Stimulated activated CD8-positive, alpha-beta memory T cell treated with anti-CD3 and anti-CD28 coated beads, Interleukin-12 subunit alpha, Interleukin-12 subunit beta, amount 100 ng/mL, for 24 hours (primary cell): ENCODE measurements around the gene MAG.

Experiments used
- DNase-seq: peaks from one replicate; pipeline ENCODE4 v3.0.0-alpha.2; 2020; ENCODE audit errors: extremely low read depth

MAG gene

DNA sequence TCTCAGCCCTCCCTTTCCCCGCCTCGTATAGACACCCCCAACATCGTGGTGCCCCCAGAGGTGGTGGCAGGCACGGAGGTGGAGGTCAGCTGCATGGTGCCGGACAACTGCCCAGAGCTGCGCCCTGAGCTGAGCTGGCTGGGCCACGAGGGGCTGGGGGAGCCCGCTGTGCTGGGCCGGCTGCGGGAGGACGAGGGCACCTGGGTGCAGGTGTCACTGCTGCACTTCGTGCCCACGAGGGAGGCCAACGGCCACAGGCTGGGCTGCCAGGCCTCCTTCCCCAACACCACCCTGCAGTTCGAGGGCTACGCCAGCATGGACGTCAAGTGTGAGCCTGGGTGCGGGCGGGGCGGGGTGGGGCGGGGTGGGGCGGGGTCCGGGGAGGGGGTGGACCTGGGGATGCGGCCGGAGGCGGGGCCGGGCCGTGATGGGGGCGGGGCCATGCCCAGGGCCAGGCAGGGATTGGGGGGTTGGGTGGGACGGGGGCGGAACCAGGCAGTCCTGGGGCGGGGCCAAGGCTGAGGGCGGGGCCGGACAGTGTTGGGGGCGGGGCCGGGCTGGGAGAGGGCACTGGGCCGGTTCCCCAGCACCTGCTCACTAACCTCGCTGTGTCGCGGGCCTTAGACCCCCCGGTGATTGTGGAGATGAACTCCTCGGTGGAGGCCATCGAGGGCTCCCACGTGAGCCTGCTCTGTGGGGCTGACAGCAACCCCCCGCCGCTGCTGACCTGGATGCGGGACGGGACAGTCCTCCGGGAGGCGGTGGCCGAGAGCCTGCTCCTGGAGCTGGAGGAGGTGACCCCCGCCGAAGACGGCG is 7.8 kb downstream of the MAG start:
- DNase-seq: no peak

DNA sequence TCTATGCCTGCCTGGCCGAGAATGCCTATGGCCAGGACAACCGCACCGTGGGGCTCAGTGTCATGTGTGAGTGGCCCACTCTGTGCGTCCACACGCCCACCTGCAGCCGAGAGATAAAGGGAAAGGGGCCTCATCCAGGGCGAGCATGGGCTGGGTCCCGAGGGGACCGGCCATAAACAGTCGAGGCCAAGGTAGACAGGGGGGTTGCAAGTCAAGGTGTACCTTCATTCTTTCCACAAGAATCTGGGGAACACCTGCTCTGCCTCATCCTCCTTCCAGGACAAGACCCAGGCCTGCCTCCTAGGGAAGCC is 8.3 kb downstream of the MAG start:
- no peak for DNase-seq

DNA sequence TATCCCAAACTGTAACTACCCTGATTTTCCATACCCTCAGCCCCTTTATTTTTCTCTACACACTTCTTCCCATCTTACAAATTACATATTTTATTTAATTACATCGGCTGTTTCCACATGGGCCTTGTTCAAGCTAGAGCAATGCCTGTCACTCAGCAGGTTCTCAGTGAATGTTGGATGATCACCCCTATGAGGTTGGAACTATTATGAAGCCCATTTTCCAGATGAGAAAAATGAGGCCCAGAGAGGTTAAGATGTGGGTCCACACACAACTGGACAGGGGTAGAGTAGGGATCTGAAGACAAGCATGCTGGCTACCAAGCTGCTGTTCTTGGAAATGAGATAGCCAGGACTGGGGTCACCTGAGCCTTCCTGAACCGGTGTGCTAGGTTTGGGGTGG is 10.0 kb downstream of the MAG start:
- DNase-seq: no peak

DNA sequence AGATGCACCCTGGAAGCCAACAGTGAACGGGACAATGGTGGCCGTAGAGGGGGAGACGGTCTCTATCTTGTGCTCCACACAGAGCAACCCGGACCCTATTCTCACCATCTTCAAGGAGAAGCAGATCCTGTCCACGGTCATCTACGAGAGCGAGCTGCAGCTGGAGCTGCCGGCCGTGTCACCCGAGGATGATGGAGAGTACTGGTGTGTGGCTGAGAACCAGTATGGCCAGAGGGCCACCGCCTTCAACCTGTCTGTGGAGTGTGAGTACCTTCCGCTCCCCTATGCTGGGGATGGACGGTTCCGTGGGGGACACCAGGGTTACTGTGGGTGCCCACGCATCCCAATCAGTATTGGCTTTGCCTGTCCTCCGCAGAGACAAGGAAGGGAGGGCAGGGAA is 10.5 kb downstream of the MAG start:
- no peak for DNase-seq

DNA sequence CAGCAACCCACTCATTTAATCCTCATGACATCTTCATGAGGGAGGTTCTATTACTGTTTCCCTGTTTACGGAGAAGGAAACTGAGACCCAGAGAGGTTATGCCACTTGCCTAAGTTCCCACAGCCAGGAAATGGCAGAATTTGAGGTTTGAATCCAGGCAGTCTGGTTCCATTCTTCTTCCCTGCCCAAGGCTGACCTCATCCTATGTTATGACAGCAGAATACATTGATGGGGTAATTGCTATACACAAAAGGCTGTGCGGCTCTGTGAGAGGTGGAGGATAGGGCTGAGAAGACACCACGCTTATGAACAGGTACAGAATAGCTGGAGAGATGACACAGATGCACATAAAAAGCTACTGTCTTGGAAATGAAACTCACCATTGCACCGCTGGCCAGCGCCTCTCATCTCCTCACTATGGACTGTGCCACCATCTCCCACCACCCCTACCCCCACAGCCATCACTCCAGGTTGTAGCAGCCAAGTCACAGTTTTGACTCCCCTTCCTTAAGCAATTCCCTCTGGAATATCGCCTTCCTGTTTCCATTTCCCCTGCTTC is 11.5 kb downstream of the MAG start:
- DNase-seq: no peak

DNA sequence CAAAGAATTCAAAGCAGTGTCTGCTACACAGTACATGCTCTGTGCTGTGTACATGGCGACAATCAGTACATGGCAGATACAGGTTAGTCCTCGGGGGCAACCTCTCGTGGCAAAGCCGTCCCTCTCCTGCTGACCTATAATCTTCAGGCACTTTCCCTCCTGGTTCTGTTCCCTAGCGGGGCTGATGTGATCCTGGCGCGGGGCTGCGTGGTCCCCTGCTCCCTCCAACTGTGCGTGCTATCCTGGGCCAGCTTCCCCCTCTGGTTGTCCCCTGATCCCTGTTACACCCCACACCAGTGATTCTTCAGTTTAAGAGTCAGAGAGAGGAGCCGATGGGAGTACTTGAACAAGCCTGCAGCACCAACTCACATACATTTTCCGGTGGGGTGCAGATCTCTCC is 12.1 kb downstream of the MAG start:
- DNase-seq: no peak

DNA sequence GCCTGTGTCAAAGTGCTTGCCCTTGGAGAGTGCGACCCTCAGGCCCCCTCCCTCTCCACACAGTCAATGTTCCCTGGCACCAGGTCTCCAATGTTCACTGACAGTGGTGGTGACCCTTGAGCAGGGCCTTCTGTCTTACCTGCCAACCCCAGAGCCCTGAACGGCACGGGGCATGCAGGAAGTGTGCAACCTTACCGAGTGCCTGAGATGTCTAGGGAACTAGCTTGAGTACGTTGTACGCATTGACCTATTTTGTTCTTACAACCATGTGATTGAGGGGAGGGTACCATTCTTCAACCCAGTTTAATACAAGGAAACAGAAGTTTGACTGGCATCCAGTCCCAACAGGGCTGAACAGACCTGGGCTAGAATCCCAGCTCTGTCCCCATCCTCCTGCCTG is 13.2 kb downstream of the MAG start:
- DNase-seq: no peak

DNA sequence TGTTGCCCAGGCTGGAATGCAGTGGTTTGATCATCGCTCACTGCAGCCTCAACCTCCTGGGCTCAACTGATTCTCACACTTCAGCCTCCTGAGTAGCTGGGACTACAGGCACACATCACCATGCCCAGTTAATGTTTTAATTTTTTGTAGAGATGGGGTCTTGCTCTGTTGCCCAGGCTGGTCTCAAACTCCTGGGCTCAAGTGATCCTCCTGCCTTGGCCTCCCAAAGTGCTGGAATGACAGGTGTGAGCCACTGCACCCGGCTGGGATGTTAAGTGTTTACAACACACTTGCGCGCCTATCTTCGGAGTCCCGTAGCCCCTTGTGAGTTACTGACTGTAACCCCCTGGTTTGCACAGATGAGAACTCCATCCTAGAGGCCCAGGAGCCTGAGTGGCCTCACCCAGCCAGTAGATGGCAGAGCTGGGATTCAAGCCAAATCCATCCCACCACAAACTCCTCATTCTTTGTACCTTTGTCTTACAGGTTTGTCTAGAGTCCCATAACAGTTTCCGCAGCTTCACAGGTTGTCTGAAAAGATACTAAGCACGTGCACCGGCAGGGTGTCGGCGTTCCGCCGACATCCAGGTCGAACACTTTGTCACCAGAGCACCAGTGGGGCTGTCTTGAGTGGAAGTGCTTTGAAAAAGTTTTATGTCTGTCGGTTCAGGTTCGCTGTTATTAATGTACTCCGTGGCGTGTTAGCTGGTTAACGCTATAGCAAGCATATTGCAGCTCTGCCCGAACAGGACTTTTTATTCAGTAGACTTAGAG is 14.7 kb downstream of the MAG start:
- DNase-seq: no peak

DNA sequence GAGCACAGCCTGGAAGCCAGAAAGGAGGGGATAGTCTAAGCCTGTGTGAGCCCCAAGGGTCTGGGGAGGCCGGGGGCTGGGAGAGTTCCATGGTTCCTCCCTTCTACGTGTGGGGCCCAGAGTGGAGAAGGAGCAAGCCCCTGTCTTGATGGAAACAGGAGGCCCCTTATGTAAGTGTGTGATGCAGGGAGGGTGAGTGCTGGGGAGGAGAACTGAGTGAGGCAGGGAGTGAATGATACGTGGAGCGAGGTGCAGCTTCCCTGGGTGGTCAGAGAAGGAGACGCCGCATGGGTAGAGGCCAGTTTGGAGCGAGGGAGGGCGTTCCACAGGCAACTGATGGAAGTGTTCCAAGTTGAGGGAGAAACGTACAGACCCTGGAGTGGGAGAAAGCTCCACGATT is 16.0 kb downstream of the MAG start:
- no peak for DNase-seq

DNA sequence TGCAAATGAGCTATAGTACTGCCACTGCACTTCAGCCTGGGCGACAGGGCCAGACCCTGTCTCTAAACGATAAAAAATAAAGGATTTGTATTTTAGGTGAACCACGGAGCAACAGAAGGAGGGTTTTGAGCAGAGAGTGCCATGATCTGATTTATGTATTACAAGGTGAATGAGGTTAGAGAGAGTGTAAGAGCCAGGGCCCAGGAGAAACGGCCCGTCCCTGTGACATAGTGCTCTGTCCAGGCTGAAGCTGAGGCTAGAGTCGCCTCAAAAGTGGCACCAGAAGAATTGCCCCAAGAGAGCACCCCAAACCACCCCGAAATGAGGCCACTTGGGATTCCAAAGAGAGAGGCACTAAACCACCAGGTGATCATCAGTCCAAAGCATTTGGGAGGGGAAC is 16.9 kb downstream of the MAG start:
- DNase-seq: no peak

DNA sequence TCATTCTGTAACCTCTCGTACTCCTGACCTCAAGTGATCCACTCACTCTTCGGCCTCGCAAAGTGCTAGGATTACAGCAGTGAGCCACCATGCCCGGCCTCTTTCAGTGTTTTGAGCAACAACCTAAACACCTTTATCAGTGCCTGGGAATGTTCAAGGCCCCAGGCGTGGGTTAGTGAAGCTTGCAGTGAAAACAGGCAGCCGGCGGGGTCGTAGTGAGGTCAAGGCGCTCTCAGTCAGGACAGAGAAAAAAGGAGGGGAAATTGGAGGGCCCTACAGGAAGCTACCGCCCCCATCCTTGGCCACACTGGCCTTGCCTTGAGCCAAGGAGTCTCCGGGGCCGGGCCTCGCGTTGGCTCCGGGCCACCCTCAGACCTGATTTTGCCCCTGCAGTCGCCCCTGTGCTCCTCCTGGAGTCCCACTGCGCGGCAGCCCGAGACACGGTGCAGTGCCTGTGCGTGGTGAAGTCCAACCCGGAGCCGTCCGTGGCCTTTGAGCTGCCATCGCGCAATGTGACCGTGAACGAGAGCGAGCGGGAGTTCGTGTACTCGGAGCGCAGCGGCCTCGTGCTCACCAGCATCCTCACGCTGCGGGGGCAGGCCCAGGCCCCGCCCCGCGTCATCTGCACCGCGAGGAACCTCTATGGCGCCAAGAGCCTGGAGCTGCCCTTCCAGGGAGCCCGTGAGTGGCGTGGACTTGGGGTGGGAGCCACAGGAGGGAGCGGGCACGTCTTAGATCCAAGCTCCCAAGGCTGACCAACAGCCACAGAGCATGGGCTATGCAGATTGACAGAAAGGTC is 17.7 kb downstream of the MAG start:
- no peak for DNase-seq

DNA sequence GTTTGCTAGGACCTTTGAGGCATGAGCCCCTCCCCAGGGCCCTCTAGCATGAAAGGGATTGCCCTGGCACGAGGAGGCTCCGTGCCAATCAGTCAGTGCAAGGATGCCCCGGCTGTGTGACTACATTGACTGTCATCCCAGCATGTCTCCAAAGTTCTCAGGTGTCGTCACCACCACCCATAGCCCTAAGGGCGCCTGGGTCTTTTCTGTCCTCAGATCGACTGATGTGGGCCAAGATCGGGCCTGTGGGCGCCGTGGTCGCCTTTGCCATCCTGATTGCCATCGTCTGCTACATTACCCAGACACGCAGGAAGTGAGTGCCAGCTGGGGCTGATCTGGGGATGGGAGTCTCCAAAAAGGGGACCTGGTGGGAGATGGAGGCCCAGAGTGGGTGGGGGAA is 18.4 kb downstream of the MAG start:
- DNase-seq: no peak

DNA sequence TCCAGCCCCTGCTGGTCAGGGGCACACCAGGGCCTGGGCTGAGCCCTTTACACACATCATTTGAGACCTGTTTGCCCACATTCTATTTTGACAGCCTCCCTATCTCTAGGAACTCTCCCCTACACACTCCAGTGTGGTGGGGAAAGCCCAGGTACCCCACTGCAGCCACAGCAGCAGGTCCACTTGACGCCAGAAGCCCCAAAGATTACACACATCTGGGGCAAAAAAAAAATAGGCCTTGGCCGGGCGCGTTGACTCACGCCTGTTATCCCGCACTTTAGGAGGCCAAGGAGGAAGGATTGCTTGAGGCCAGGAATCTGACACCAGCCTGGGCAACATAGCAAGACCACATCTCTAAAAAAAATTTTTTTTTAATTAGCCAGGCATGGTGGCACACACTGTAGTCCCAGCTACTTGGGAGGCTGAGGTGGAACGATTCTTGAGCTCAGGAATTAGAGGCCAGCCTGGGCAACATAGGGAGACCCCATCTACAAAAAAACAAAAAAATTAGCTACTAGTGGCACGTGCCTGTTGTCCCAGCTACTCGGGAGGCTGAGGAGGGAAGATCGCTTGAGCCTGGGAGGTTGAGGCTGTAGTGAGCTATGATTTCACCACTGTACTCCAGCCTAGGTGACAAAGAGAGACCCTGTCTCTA is 19.0 kb downstream of the MAG start:
- no peak for DNase-seq

DNA sequence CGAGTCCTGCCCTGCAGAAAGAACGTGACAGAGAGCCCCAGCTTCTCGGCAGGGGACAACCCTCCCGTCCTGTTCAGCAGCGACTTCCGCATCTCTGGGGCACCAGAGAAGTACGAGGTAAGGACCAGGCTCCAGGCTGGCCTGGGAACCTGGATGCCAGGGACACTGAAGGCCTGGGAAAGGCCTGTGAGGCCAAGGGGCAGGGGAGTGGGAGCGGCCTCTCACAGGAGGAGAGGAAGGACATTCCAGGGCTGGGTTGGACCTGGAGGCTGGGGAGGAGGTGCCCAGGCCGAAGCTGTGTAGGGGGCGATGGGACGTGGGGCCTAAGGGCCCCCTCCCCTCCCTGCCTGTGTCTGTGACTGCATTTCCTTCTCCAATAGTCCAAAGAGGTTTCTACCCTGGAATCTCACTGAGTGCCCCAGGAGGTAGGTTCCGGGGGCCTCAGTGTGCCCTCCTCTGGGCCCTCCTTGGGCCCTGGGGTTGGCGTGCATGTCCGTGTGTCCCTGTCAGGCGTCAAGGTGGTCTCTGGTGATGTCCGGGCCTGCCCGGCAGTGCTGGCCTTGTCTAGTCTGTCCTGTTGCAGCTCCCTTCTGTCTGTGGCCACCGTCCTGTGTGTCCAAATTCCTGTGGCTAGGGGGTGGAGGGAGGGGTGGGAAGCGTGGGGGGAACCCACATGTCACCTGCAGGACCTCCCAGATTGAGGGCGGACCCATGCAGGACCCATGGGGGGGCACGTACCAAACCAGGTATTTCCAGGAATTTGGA is 20.1 kb downstream of the MAG start:
- no peak for DNase-seq

DNA sequence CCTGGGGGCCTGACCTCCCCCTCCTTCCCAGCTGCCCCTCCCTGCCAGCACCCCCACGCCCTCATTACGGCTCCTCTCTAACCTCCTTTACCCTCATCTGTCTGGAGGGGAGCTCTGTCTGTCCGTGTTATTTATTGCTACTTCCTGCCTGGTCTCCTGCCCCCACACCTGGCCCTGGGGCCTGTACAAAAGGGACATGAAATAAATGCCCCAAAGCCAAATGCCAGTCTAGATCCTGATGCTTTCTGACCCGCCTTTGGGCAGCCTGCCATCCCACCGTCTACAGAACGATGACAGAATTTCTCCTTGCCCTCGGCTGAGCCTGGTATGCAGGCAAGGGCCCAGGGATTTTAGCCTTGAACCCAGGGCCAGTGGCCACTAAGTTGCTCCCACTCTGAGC is 21.6 kb downstream of the MAG start:
- DNase-seq: no peak

DNA sequence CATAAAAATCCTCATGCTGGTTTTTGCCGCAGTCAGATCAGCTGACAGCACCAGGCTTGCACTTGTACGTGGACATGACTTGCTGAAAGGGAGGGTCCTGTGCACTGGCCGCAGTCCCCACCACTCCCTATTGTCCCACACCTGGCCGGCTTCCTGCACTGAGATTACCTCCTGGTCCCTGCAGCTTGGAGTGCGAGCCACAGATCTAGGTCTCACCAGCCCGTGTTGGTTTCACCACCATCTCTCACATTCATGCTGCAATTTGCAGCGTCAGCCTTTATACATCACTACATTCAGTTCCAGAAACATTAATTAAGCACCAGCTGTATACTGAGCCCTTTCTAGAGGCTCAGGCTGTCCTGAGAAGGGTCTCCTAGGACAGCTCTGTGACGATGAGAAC is 22.1 kb downstream of the MAG start:
- DNase-seq: no peak

DNA sequence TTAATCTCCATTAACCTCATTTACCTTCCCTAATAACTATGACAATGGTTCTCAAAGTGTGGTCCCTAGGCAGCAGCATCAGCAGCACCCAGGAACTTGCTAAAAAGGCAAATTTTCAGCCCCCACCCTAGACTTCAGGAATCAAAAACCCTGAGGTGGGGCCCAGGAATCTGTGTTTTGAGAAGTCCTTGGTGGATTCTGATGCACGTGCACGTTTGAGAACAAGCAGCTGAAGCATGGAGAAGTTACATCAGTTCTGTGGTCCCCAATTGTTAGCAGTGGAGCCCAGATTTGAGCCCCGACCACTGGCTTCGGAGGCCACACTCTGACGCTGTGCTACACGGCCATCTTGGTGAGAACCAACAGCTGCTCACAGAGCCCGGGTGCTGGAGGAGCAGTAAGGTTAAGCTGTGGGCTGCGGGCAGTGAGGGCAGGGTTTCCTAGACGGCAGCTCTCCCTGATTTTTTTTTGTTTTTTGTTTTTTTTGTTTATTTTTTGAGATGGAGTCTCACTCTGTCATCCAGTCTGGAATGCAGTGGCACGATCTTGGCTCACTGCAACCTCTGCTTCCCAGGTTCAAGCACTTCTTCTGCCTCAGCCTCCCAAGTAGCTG is 23.0 kb downstream of the MAG start:
- DNase-seq: no peak

DNA sequence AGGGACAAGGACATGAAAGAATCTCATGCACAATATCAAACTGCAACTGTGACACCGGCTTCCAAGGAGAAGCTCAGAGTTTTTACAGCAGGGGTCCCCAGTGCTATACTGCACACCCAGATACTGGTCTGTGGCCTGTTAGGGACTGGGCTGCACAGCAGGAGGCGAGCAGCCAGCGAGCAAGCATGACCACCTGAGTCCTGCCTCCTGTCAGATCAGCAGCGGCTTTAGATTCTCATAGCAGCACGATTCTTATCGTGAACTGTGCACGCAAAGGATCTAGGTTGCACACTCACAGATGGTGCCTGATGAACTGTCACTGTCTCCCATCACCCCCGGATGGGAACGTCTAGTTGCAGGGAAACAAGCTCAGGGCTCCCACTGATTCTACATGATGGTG is 23.9 kb downstream of the MAG start:
- no peak for DNase-seq

DNA sequence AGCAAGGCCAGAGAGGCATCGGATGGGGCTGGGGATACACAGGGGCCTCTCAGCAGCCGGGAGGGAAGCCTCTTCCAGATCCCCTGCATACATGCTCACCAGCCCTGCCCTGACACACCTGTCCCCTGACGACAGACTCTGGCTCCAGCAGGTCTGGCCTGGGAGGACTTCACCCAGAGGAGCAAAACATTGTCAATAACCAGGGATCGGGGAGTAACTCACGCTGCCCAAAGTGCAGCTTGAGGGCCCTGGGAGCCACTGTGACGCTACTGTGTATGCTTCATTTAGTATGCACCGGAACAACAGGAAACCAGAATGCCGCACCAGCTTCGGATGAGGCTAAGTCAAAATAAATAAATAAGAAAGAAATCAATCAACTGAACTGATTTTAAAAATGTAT is 24.6 kb downstream of the MAG start:
- DNase-seq: no peak

DNA sequence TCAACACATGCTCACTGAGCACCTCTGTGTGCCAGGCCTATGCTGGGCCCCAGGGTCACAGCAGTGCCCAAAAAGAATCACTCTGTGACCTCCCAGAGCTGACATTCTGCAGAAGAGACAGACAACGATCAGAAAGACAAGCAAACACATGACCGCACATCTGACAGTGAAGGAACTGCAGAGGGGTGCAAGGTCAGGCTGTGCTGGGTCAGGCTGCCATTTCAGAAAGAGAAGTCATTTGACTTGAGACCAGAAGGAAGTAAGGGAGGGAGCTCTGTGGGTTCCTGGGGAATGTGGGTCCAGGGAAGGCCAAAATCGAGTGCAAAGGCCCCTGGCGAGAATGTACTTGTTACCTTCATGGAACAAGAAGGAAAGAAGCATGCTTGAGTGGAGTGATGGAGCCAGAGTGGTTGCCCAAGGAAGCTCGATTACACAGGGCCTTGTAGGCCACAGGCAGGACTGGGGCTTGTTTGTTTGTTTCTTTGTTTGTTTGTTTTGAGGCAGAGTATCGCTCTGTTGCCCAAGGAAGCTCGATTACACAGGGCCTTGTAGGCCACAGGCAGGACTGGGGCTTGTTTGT is 25.6 kb downstream of the MAG start:
- no peak for DNase-seq
